H1 (cell line): ENCODE data around the gene MCEE. TPM values are rescaled to one million over a fixed set of nuclear protein-coding genes. Genes with fewer than 3 reads are reported as not detected.
"Not testable (repeated sequence)": the region's sequence is repeated elsewhere in the genome, so short reads cannot be mapped to it uniquely, and the experiment has no call there.

Source experiments
- CTCF ChIA-PET: fragments of 300-600 bp; sonication (Branson Sonifier 250); formaldehyde crosslinking; loops from one replicate; lab custom pipeline; 2021; ENCODE audit not compliant: partially characterized antibody; lab: Charles Lee
- POLR2A ChIA-PET: fragments of 300-600 bp; sonication (Branson Sonifier 250); formaldehyde crosslinking; loops from one replicate; lab custom pipeline; 2021; ENCODE audit warnings: inconsistent platforms; ENCODE audit not compliant: partially characterized antibody; lab: Charles Lee
- DNase-seq, 2 experiments: peaks; one replicate each; pipeline versions ENCODE4 v3.0.0 to v3.0.0-alpha.2; 2010 to 2022; ENCODE audit warnings: low spot score in 2 of 2, low read depth in 1 of 2, mixed read lengths in 1 of 2
- FAIRE-seq: peaks from 2 replicates; lab custom pipeline; 2011; peaks lifted over from hg19 to GRCh38; lab: Jason Lieb, UNC
- H2AFZ ChIP-seq: 2 replicates; pipeline ENCODE4 v1.8.1; 2012; ENCODE audit warnings: low read length, inconsistent platforms
- H2AK5ac ChIP-seq: 2 replicates; pipeline ENCODE4 v1.6.1; 2013; ENCODE audit warnings: low read depth, low read length
- H2BK120ac ChIP-seq: replicated peaks from 2 replicates; pipeline ENCODE3; 2013; ENCODE audit warnings: low read depth, low read length, inconsistent platforms
- H2BK12ac ChIP-seq: 2 replicates; pipeline ENCODE4 v1.6.1; 2013; ENCODE audit warnings: low read depth, low read length
- H2BK15ac ChIP-seq: 2 replicates; pipeline ENCODE4 v1.6.1; 2013; ENCODE audit warnings: low read length
- H2BK20ac ChIP-seq: 2 replicates; pipeline ENCODE4 v1.6.1; 2013; ENCODE audit warnings: low read length
- H2BK5ac ChIP-seq: 2 replicates; pipeline ENCODE4 v1.6.1; 2013; ENCODE audit warnings: low read depth, low read length
- H3K14ac ChIP-seq: 2 replicates; pipeline ENCODE4 v1.6.1; 2013; ENCODE audit warnings: inconsistent platforms; ENCODE audit not compliant: insufficient read length
- H3K18ac ChIP-seq: 2 replicates; pipeline ENCODE4 v1.6.1; 2013; ENCODE audit warnings: low read length; ENCODE audit errors: extremely low read depth
- H3K23ac ChIP-seq: 2 replicates; pipeline ENCODE4 v1.6.1; 2013; ENCODE audit warnings: inconsistent platforms; ENCODE audit not compliant: insufficient read length
- H3K23me2 ChIP-seq: 2 replicates; pipeline ENCODE4 v1.6.1; 2013; ENCODE audit warnings: low read depth, low read length
- H3K27ac ChIP-seq: 2 replicates; pipeline ENCODE4 v1.6.1; 2011; ENCODE audit warnings: low read depth, low read length, inconsistent platforms
- H3K27me3 ChIP-seq, 4 experiments: replicated peaks in 1 of 4; 1 replicate in 1 of 4; 2 replicates in 3 of 4; pipeline versions ENCODE4 v1.6.1 to v1.8.1; 2011 to 2013; ENCODE audit warnings: low read length in 3 of 4, mild to moderate bottlenecking in 3 of 4, inconsistent platforms in 2 of 4, mixed read lengths in 2 of 4, moderate library complexity in 1 of 4; ENCODE audit not compliant: control insufficient read depth in 3 of 4, insufficient read depth in 3 of 4; ENCODE audit errors: extremely low read depth in 1 of 4
- H3K36me3 ChIP-seq, 4 experiments: 2 replicates each; pipeline versions ENCODE4 v1.6.1 to v1.8.1; 2011 to 2013; ENCODE audit warnings: mild to moderate bottlenecking in 4 of 4, low read length in 3 of 4, moderate library complexity in 2 of 4, control low read depth in 1 of 4, inconsistent platforms in 1 of 4; ENCODE audit not compliant: insufficient read depth in 4 of 4, control insufficient read depth in 2 of 4
- H3K4ac ChIP-seq: replicated peaks from 2 replicates; pipeline ENCODE3; 2013; ENCODE audit warnings: low read length, low read depth, mixed read lengths, inconsistent platforms; ENCODE audit not compliant: insufficient read length
- H3K4me1 ChIP-seq, 4 experiments: replicated peaks in 1 of 4; 1 replicate in 1 of 4; 2 replicates in 3 of 4; pipeline versions ENCODE4 v1.6.1 to v1.8.1; 2011 to 2013; ENCODE audit warnings: low read length in 3 of 4, inconsistent platforms in 2 of 4, mixed read lengths in 1 of 4; ENCODE audit not compliant: insufficient read depth in 4 of 4, control insufficient read depth in 3 of 4
- H3K4me2 ChIP-seq, 2 experiments: 2 replicates each; pipeline versions ENCODE4 v1.6.1 to v1.8.1; 2011 to 2013; ENCODE audit warnings: low read depth in 2 of 2, low read length in 2 of 2, control low read depth in 1 of 2, inconsistent platforms in 1 of 2, mild to moderate bottlenecking in 1 of 2; ENCODE audit not compliant: insufficient read depth in 1 of 2
- H3K4me3 ChIP-seq, 4 experiments: fragments of 200-600, 300-600 bp in 1 of 4; sonication (generic), shearing (Covaris generic), sonication (Bioruptor Twin) in 1 of 4; 2 replicates each; pipeline versions ENCODE4 v1.5.1 to v1.8.1; 2011 to 2016; ENCODE audit warnings: low read length in 4 of 4, low read depth in 3 of 4, control low read depth in 2 of 4, inconsistent platforms in 2 of 4, mild to moderate bottlenecking in 2 of 4, mixed read lengths in 1 of 4, moderate library complexity in 1 of 4; ENCODE audit not compliant: insufficient read depth in 2 of 4; ENCODE audit errors: extremely low read depth in 1 of 4
- H3K56ac ChIP-seq: replicated peaks from 2 replicates; pipeline ENCODE3; 2013; ENCODE audit warnings: low read depth, mild to moderate bottlenecking, mixed read lengths, low read length, inconsistent platforms; ENCODE audit not compliant: insufficient read length
- H3K79me1 ChIP-seq: 2 replicates; pipeline ENCODE4 v1.6.1; 2013; ENCODE audit warnings: low read depth, low read length, control low read depth
- H3K79me2 ChIP-seq, 2 experiments: 2 replicates each; pipeline versions ENCODE4 v1.6.1 to v1.8.1; 2012 to 2013; ENCODE audit warnings: low read length in 2 of 2, mild to moderate bottlenecking in 2 of 2, inconsistent platforms in 1 of 2; ENCODE audit not compliant: insufficient read depth in 2 of 2, control insufficient read depth in 1 of 2
- H3K9ac ChIP-seq, 4 experiments: replicated peaks in 1 of 4; 1 replicate in 1 of 4; 2 replicates in 3 of 4; pipeline versions ENCODE4 v1.6.1 to v1.8.1; 2011 to 2013; ENCODE audit warnings: low read depth in 3 of 4, low read length in 3 of 4, control low read depth in 2 of 4, mild to moderate bottlenecking in 2 of 4, moderate library complexity in 2 of 4, inconsistent platforms in 1 of 4; ENCODE audit errors: extremely low read depth in 1 of 4
- H3K9me3 ChIP-seq, 2 experiments: 2 replicates each; pipeline versions ENCODE4 v1.6.1 to v1.8.1; 2012 to 2013; ENCODE audit warnings: mild to moderate bottlenecking in 2 of 2, moderate library complexity in 2 of 2, control low read depth in 1 of 2, inconsistent platforms in 1 of 2, low read depth in 1 of 2, low read length in 1 of 2, mixed read lengths in 1 of 2; ENCODE audit not compliant: insufficient read depth in 2 of 2
- H4K20me1 ChIP-seq, 2 experiments: replicated peaks in 1 of 2; 2 replicates each; pipeline versions ENCODE3 to v1.8.1; 2011 to 2013; ENCODE audit warnings: inconsistent platforms in 2 of 2, low read length in 2 of 2, mild to moderate bottlenecking in 1 of 2; ENCODE audit not compliant: insufficient read depth in 2 of 2, control insufficient read depth in 1 of 2
- H4K5ac ChIP-seq: 2 replicates; pipeline ENCODE4 v1.6.1; 2013; ENCODE audit warnings: low read length, low read depth, mixed read lengths, inconsistent platforms; ENCODE audit not compliant: insufficient read length
- H4K8ac ChIP-seq: 2 replicates; pipeline ENCODE4 v1.8.0; 2013; ENCODE audit warnings: mild to moderate bottlenecking, moderate library complexity, low read length, inconsistent platforms; ENCODE audit not compliant: insufficient read depth; ENCODE audit errors: extremely low read depth
- H4K91ac ChIP-seq: replicated peaks from 2 replicates; pipeline ENCODE3; 2013; ENCODE audit warnings: low read length, mixed read lengths, inconsistent platforms; ENCODE audit not compliant: insufficient read length
- WGBS, 2 experiments: shearing (Covaris generic) in 1 of 2; methylation state at CpG; one replicate each; pipeline versions ENCODE4 v1.1.6 to v1.1.7; 2013 to 2015; ENCODE audit warnings: low lambda C conversion rate in 2 of 2, mixed read lengths in 2 of 2, inconsistent platforms in 1 of 2, low coverage in 1 of 2, missing lambda C conversion rate in 1 of 2; ENCODE audit not compliant: insufficient replicate concordance in 2 of 2, insufficient coverage in 1 of 2, insufficient read length in 1 of 2; ENCODE audit errors: extremely low coverage in 1 of 2, missing lambda C conversion rate in 1 of 2; 5-methylcytosine and 5-hydroxymethylcytosine counted together
- polyA plus RNA-seq, 7 experiments: library from polyadenylated mRNA; depleted of rRNA in 3 of 7; stranded (reverse) in 5 of 7; unstranded in 2 of 7; fragments of >200 nt in 5 of 7; fragments of 200-250 nt in 2 of 7; gene quantifications; 1 replicate in 5 of 7; 2 replicates in 1 of 7; 4 replicates in 1 of 7; pipeline versions ENCODE4 v1.2.1 to v1.2.3, GENCODE V29; 2011 to 2013; ENCODE audit warnings: missing spikeins in 2 of 7, mixed read lengths in 2 of 7
- total RNA-seq: library from RNA; stranded (reverse); fragmentation: NEBNext Ultra II Directional; extraction: Animal tissue kit (Norgen Biotek cat#: 25700); gene quantifications from 2 replicates; pipeline ENCODE4 v1.2.1, GENCODE V29; 2021

Gene MCEE
- total and polyA plus RNA-seq, 2 of the 8 experiments (the other 6 are each of a cell fraction or from before 2014, with no cell fraction given) = 7.3 to 14.1 TPM

- H3K4me3 ChIP-seq = not testable (repeated sequence)
Measured at GRCh38 chr2:71091808-71092207, 38.2 kb downstream of the MCEE start.

GRCh38 chr2:71089475-71089874 is 40.6 kb downstream of the MCEE start:
- POLR2A ChIA-PET, H3K79me2 ChIP-seq, H4K5ac ChIP-seq, H2AFZ ChIP-seq, DNase-seq, H4K8ac ChIP-seq, H3K23ac ChIP-seq, H2BK120ac ChIP-seq, H3K4me2 ChIP-seq, H3K56ac ChIP-seq, H3K4me1 ChIP-seq, H3K9me3 ChIP-seq, H2BK15ac ChIP-seq, H3K27ac ChIP-seq, H4K20me1 ChIP-seq, H3K23me2 ChIP-seq, H2AK5ac ChIP-seq, FAIRE-seq, H3K79me1 ChIP-seq, CTCF ChIA-PET, H3K27me3 ChIP-seq, H2BK20ac ChIP-seq, H3K18ac ChIP-seq, H3K9ac ChIP-seq, H2BK5ac ChIP-seq, H3K36me3 ChIP-seq, H3K4ac ChIP-seq, H4K91ac ChIP-seq, H3K4me3 ChIP-seq, H2BK12ac ChIP-seq, H3K14ac ChIP-seq: not testable (repeated sequence)
- WGBS, 2 experiments = 91% methylated on average over 14 of the region's 14 CpGs; no CpG with 5 or more reads in 1 of the 2 experiments

More at GRCh38 chr2:71091808-71092207, 38.2 kb downstream of the MCEE start:
- not testable (repeated sequence) for H4K8ac ChIP-seq, H3K79me2 ChIP-seq, H3K14ac ChIP-seq, H3K9ac ChIP-seq, H3K27me3 ChIP-seq, FAIRE-seq, H3K4me1 ChIP-seq, H3K56ac ChIP-seq, H3K4me2 ChIP-seq, H2BK20ac ChIP-seq, H2BK120ac ChIP-seq, H3K79me1 ChIP-seq, H2AFZ ChIP-seq, H3K18ac ChIP-seq, DNase-seq, H2BK12ac ChIP-seq, H3K9me3 ChIP-seq, H4K5ac ChIP-seq, H2AK5ac ChIP-seq, H4K20me1 ChIP-seq, H3K23me2 ChIP-seq, H2BK5ac ChIP-seq, H3K27ac ChIP-seq, H2BK15ac ChIP-seq, H4K91ac ChIP-seq, H3K4ac ChIP-seq, H3K36me3 ChIP-seq, H3K23ac ChIP-seq
- 95% methylated on average over 9 of the region's 9 CpGs; no CpG with 5 or more reads in 1 of the 2 experiments for WGBS, 2 experiments
- ChIA-PET POLR2A (interaction anchor here (0.8 to 2.5 kb wide), 5 partner anchors 9 to 240 kb away, joined by 3 to 10 read pairs (median 3); partner anchors contain the start of genes NAGK and ZNF638), CTCF (interaction anchor here (0.6 to 2.1 kb wide), 6 partner anchors 9 to 1110 kb away, joined by 3 to 29 read pairs (median 4); no protein-coding TSS in a partner anchor)
